Fibroblast of skin of left biceps (primary cell): ENCODE data around the gene SLC6A14.

ENCODE experiments used
- DNase-seq, 2 experiments: peaks; one replicate each; pipeline ENCODE4 v3.0.0-alpha.2; 2013; ENCODE audit warnings: low read depth in 2 of 2

SLC6A14 gene

GRCh38 chrX:116436358-116436816 is at the start of gene SLC6A14:
TSS of gene SLC6A14 (plus strand) at chrX:116436606. CDS start at chrX:116436710, 104 bp downstream.
- DNase-seq: no peak

- no peak for DNase-seq
Measured at GRCh38 chrX:116395752-116396151, 40.7 kb upstream of the SLC6A14 start.

- DNase-seq: no peak
Measured at GRCh38 chrX:116399681-116400080, 36.7 kb upstream of the SLC6A14 start.

GRCh38 chrX:116409219-116409618 is 27.2 kb upstream of the SLC6A14 start:
- no peak for DNase-seq

GRCh38 chrX:116413273-116413672 is 23.1 kb upstream of the SLC6A14 start:
- DNase-seq: no peak

GRCh38 chrX:116417214-116417613 is 19.2 kb upstream of the SLC6A14 start:
- DNase-seq: no peak

GRCh38 chrX:116417968-116418367 is 18.4 kb upstream of the SLC6A14 start:
- no peak for DNase-seq

- no peak for DNase-seq
Measured at GRCh38 chrX:116427978-116428377, 8.4 kb upstream of the SLC6A14 start.

- no peak for DNase-seq
Measured at GRCh38 chrX:116435597-116435996, 809 bp upstream of the SLC6A14 start.

GRCh38 chrX:116449156-116449555 is 12.8 kb downstream of the SLC6A14 start:
- no peak for DNase-seq

GRCh38 chrX:116462822-116463221 is 26.4 kb downstream of the SLC6A14 start, which contains the start of gene CT83:
TSS of gene CT83 (minus strand) at chrX:116462976. CDS start at chrX:116462856, 120 bp downstream.
- no peak for DNase-seq

- DNase-seq: no peak
Measured at GRCh38 chrX:116480059-116480458, 43.7 kb downstream of the SLC6A14 start.

- DNase-seq: no peak
Measured at GRCh38 chrX:116490104-116490503, 53.7 kb downstream of the SLC6A14 start.

- no peak for DNase-seq
Measured at GRCh38 chrX:116493271-116493670, 56.9 kb downstream of the SLC6A14 start.

- no peak for DNase-seq
Measured at GRCh38 chrX:116499780-116500179, 63.4 kb downstream of the SLC6A14 start.
